ENCODE data around the gene WDR31.

The WDR31 gene

DNA sequence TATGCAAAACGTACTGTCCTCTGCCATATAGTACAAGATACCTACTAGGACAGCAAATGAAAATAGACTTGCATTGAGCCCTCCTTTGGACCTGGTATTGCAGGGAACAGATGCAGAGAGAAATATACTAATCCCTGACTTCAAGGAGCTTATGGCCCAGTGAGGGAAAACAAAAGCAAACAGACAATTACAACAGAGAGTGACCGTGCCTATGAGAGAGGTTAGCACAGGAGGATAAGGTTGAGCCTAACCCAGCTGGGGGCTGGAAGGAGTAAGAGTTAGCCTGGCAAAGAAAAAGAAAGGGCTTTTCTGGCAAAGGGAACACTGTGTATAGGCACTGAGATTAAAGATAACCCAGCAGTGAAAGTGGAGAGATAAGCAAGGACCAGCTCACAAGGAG lies 70.2 kb downstream of the WDR31 start:
- WGBS (ENCODE audit: insufficient coverage, insufficient read length), result no CpG with 5 or more reads among the region's 2 CpGs
- Histone ChIP-seq H3K9me3 (ENCODE audit: control insufficient read depth, insufficient read depth, low read length) (no peaks in the 10 kb centered on the region), H3K36me3 (ENCODE audit: control insufficient read depth, insufficient read depth, low read length) (peaks cover 3% of the 10 kb centered on the region; the same call in 1 of the 2 replicates), H3K27me3 (ENCODE audit: control insufficient read depth, insufficient read depth, low read length) (no peaks in the 10 kb centered on the region), H3K4me3 (ENCODE audit: low read length) (no peak overlapping the region), H3K27ac (ENCODE audit: low read length) (no peak overlapping the region), H3K4me1 (ENCODE audit: control insufficient read depth, insufficient read depth, low read length) (no peaks in the 10 kb centered on the region)
- no peak for DNase-seq (ENCODE audit: low read depth, low spot score)

GRCh38 chr9:113269355-113269754 lies 70.7 kb downstream of the WDR31 start:
- no peaks in the 10 kb centered on the region for H3K4me1 ChIP-seq (ENCODE audit: control insufficient read depth, insufficient read depth, low read length)
- H3K27ac ChIP-seq (ENCODE audit: low read length), result no peak overlapping the region
- peaks cover 3% of the 10 kb centered on the region; the same call in 1 of the 2 replicates for H3K36me3 ChIP-seq (ENCODE audit: control insufficient read depth, insufficient read depth, low read length)
- no peak for DNase-seq (ENCODE audit: low read depth, low spot score)
- WGBS (ENCODE audit: insufficient coverage, insufficient read length), result no CpG with 5 or more reads among the region's 2 CpGs
- H3K4me3 ChIP-seq (ENCODE audit: low read length), result no peak overlapping the region
- no peaks in the 10 kb centered on the region for H3K9me3 ChIP-seq (ENCODE audit: control insufficient read depth, insufficient read depth, low read length)
- no peaks in the 10 kb centered on the region for H3K27me3 ChIP-seq (ENCODE audit: control insufficient read depth, insufficient read depth, low read length)

GRCh38 chr9:113267911-113268566 lies 72.0 kb downstream of the WDR31 start:
- Histone ChIP-seq H3K27ac (ENCODE audit: low read length) (no peak overlapping the region), H3K36me3 (ENCODE audit: control insufficient read depth, insufficient read depth, low read length) (peaks cover 3% of the 10 kb centered on the region; the same call in 1 of the 2 replicates), H3K9me3 (ENCODE audit: control insufficient read depth, insufficient read depth, low read length) (no peaks in the 10 kb centered on the region), H3K4me1 (ENCODE audit: control insufficient read depth, insufficient read depth, low read length) (no peaks in the 10 kb centered on the region), H3K4me3 (ENCODE audit: low read length) (no peak overlapping the region), H3K27me3 (ENCODE audit: control insufficient read depth, insufficient read depth, low read length) (no peaks in the 10 kb centered on the region)
- DNase-seq (ENCODE audit: low read depth, low spot score), result no peak
- WGBS (ENCODE audit: insufficient coverage, insufficient read length), result no CpG with 5 or more reads among the region's 4 CpGs

DNA sequence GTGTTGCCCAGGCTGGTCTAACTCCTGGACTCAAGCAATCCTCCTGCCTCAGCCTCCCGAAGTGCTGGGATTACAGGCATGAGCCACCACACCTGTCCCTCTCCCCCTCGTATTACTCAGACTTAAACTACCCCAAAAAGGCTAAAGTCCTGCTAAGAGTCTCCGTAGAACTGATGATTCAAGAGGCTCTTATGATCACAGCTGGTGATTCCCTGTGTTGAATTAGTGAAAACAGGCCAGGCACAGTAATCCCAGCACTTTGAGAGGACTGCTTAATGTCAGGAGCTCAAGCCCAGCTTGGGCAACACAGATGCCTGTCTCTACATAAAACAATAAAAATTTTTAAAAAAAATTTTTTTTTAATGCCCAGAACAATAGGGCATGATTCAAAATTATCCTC lies 73.9 kb downstream of the WDR31 start:
- DNase-seq (ENCODE audit: low read depth, low spot score), result no peak
- H3K4me3 ChIP-seq (ENCODE audit: low read length), result no peak overlapping the region
- no peaks in the 10 kb centered on the region for H3K4me1 ChIP-seq (ENCODE audit: control insufficient read depth, insufficient read depth, low read length)
- H3K27me3 ChIP-seq (ENCODE audit: control insufficient read depth, insufficient read depth, low read length), result no peaks in the 10 kb centered on the region
- H3K9me3 ChIP-seq (ENCODE audit: control insufficient read depth, insufficient read depth, low read length), result no peaks in the 10 kb centered on the region
- H3K27ac ChIP-seq (ENCODE audit: low read length), result no peak overlapping the region
- H3K36me3 ChIP-seq (ENCODE audit: control insufficient read depth, insufficient read depth, low read length), result peaks cover 3% of the 10 kb centered on the region; the same call in 1 of the 2 replicates
- WGBS (ENCODE audit: insufficient coverage, insufficient read length), result no CpG with 5 or more reads among the region's 3 CpGs

All from iPS DF 6.9 (cell line).